HG03521 (cell line): ENCODE data around the gene LCN10.
"Not testable (repeated sequence)": the region's sequence is repeated elsewhere in the genome, so short reads cannot be mapped to it uniquely, and the experiment has no call there.

Experiments
- ATAC-seq: cut with Tn5 transposase; IDR thresholded peaks from one replicate; pipeline ENCODE4 v1.9.1; 2021; ENCODE audit warnings: mild to moderate bottlenecking, moderate library complexity; ENCODE audit not compliant: unreplicated experiment

Gene LCN10

DNA sequence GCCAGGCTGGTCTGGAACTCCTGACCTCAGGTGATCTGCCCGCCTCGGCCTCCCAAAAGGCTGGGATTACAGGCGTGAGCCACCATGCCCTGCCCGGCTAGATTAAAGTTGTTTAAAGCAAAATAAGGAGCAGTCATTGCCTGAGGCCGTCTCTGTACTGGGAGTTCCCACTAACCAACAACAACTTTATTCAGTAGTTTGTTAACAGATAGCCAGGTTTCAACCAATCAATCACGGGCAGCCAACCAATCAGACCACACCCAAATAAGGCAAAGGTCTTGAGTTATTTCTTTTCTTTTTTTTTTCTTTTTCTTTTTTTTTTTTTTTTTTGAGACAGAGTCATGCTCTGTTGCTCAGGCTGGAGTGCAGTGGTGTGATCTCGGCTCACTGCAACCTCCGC lies 38.0 kb downstream of the LCN10 start:
- not testable (repeated sequence) for ATAC-seq

GRCh38 chr9:136703276-136703860 lies 39.4 kb downstream of the LCN10 start:
- ATAC-seq, result no peak

DNA sequence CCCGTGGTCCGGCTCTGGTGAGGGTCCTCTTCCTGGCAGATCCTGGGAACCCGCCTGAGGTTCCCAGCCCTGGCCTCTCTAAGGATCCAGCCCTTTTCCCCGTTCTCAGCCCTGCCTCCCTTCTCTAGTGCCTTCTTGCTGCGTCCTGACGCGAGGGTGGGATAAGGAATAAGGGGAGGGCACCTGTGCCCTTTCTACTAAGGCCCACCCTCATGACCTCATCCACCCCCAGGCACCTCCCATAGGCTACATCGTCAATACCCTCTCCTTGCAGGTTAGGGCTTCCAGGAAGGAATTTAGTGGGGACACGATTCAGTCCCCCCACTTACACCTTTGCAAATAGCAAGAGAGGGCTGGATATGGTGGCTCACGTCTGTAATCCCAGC lies 41.1 kb downstream of the LCN10 start:
- no peak for ATAC-seq

GRCh38 chr9:136700959-136701667 lies 41.6 kb downstream of the LCN10 start:
- ATAC-seq, result no peak

DNA sequence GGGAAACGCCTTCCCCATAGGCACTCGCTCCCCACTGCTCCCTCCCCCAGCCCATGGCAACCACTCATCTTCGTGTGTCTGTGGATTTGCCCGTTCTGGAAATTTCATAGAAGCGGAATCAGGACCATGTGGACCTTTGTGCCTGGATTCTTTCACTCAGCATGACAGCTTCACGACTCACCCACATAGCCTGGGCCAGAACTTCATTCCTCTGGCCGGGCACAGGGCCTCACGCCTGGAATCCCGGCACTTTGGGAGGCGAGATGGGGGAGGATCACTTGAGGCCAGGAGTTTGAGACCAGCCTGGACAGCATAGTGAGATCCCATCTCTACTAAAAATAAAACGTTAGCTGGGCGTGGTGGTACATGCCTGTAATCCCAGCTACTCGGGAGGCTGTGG lies 42.4 kb downstream of the LCN10 start:
- ATAC-seq, result no peak

DNA sequence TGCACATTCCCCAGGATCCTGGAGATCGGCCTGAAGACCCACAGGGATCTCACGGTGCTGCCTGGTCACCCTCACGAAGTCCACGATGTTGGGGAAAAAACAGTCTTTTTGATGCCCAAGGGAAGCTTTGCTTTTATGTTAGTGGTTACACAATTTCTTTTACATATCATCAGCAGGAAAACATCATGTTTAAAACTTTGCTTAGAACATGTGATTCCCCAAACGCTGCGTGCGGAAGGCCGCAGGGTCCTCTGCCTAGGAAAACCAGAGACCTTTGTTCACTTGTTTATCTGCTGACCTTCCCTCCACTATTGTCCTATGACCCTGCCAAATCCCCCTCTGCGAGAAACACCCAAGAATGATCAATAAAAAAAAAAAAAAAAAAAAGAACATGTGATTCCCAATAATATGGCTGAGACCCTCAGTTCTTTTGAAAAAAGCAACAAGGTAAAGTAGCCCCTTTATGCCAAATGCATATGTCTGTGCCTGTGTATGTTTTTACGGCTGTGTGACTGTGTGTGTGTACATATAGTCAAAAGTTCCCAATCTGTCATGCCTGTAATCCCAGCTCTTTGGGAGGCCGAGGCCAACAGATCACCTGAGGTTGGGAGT lies 44.0 kb downstream of the LCN10 start:
- no peak for ATAC-seq

- no peak for ATAC-seq
Observed at GRCh38 chr9:136697821-136698526, 44.8 kb downstream of the LCN10 start.

DNA sequence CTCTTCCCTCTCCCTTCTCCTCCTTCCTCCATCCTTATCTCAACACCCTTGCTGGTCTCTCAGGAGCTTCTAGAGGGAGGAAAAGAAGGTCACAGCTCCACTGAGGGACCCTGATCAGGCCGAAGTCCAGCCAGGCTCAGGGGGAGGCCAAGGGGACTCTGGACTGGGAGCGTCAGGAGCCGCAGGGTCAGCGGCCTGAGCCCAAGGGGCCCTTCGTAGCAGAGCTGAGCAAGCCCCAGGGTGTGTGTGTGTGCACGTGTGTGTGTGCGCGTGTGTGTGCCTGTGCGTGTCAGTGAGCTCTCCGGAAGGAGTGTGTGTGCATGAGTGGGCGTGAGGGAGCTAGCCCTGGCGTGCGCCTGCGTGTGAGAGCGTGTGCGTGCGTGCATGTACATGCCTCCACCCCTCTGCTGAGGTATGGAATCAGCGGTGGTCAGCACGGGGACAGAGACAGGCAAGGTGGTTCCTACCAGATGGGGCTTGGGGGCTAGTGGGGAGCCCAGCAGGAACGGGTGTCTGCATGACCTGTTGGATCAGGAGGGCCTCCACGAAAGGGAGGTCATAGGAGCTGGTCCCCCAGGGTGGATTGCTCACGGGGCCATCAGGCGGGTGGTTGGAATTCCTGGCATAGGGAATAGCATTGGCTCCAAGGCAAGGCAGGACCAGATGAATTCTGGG lies 45.5 kb downstream of the LCN10 start:
- no peak for ATAC-seq

DNA sequence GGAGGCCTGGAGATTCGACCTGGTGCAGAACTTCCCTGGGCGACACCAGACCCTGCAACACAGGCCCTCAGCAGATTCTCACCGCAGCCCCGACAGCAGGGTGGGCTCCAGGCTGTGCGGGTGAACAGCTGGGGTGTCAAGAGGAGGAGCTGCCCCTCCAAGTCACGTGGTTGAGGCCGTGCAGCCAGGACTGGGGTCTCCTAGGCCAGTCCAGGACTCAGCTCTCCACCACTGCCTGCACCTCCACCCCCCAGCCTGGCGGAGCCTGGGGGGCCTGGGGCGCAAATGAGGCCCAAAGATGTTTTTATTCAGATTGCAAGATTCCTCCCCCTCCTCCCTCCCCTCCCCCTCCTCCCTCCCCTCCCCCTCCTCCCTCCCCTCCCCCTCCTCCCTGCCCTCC lies 46.2 kb downstream of the LCN10 start:
- no peak for ATAC-seq

- no peak for ATAC-seq
Observed at GRCh38 chr9:136695955-136696354, 46.8 kb downstream of the LCN10 start.

DNA sequence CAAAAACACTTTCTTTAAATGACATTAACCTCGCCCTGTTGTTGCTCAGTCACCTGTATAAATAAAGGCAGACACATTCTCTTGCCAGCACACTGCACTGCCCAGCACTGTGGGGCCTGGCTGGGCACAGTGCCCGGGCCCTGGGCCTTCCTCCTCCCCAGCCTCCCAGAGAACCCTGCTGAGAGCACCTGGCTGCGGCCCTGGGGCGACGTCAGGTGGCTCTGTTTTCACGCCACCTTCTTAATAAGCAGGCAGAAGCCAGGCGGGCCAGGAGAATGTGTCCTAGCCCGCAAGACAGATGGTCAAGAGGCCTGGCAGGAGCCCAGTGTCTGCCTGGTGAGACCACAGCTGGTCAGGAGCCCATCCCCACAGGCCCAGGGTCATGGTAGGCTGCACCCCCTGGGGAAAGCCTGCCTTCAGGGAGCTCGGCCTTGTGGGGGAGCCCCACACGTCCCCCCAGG lies 47.3 kb downstream of the LCN10 start:
- ATAC-seq, result no peak

- no peak for ATAC-seq
Observed at GRCh38 chr9:136694872-136695247, 47.9 kb downstream of the LCN10 start.

DNA sequence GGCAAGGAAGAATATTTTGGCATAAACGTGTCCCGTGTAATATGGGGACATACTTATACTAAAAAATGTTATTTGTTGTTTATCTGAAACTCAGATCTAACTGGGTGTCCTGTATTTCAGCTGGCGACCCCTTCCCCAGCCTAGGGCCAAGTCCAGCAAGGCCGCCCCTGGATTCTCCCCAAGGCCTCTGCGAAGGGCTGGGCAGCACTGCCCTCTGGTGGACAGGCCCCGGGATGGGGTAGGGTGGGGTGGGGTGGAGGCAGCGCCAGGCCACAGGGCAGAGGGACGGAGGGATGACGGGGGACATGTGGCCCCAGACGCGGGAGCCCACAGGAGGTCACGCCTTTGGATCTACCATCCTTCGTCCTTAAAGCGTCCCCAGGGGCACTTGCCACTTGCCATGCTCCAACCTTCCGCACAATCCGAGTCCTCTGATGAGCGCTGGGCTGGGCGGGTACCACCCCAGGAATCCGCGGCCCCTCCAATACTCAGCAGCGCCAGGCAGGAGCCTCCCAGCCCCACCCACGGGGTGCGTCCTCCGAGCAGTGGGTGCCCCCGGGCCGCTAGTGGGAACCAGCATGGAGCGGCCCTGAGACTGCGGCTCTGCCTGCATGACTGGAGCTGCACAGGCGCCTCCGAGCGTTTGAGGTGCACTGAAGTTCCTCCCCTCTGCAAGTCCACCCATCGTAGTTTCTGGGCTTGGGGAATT lies 48.4 kb downstream of the LCN10 start:
- ATAC-seq, result no peak

DNA sequence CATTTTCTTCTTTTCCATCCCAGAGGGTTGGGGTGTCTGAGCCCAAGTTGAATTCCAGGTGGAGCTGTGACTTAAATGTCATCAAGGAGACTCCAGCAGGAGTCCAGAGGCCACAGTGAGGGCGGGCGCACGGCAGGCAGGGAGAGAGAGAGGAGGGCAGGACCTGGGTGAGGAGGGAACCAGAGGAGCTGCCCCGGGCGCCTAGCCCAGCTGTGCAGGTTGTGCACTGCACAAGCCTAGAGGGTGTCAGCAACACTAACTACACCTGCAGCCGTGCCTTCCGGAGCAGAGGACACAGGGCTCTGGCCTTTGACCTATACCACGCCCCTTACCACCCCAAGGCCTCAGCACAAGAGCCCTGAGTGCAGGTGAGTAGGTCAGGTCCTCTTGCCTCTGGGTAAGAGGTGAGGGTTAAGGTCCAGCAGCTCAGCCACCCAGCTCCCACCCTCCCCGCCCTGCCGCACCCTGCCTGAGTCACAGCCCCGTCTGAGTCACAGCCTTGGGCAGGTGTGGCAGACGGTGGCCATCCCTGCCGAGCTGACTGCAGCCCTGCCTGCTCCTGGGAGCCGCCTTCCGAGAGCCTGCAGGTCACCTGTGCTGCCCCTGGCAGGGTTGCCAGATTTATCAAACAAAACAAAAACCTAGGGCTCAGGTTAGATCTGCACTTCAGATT lies 49.1 kb downstream of the LCN10 start:
- ATAC-seq, result no peak

- no peak for ATAC-seq
Observed at GRCh38 chr9:136693135-136693489, 49.6 kb downstream of the LCN10 start.

GRCh38 chr9:136692185-136693134 lies 50.3 kb downstream of the LCN10 start:
- ATAC-seq, result no peak

DNA sequence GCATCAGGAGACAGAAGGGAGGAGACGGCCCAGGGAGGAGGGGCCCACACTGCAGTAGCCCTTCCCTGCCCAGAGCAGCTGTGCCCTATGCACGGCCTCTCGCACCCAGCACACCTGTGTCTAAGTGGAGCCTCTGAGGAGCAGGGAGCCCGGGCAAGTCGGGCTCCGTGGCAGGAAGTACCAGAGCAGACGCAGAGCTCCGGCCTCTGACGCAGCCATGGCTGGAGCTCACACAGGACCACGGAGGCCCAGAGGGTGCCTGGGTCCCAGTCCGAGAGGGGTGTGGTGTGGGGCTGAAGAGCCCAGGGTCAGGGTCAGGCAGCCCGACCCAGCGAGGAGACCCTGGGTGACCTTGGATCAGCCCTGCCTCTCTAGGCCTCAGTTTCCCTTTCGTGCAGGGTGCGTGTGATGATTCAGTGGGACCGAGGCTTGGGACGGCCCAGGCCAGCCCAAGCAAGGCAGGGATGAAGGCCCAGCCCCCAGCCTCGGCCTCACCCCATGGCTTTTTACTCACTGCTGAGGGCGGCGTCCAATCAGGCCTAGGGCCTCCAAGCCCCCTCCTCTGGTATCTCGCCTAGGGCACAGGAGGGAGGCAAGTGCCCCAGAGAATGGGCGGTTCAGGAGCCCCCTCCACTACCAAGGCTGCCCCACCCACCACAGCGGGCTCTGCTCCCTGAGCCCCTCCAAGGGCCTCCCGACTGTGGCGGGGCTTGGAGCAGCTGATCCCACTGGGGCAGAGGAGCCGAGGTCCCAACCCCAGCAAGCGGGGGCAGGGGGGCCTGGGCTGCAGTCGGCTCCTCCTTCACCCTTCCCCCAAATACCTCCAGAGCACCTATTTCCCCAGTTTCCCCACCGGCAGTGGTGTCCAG lies 51.2 kb downstream of the LCN10 start:
- ATAC-seq, result no peak

GRCh38 chr9:136690806-136691261 lies 51.9 kb downstream of the LCN10 start:
- no peak for ATAC-seq
